ENCODE results near the gene PSD4. TPM values are rescaled to one million over a fixed set of nuclear protein-coding genes. Genes with fewer than 3 reads are reported as not detected.

The PSD4 gene
- polyA plus RNA-seq, 1 donor = 21.4 TPM

- DNase-seq = no peak
- no peak overlapping the region for H3K27ac ChIP-seq (ENCODE audit: low read length)
- H3K27me3 ChIP-seq (ENCODE audit: control insufficient read depth, insufficient read depth, low read length) = no peaks in the 10 kb centered on the region
- peaks cover 44% of the 10 kb centered on the region for H3K4me1 ChIP-seq (ENCODE audit: control insufficient read depth, insufficient read depth, low read length)
- H3K36me3 ChIP-seq (ENCODE audit: control insufficient read depth, insufficient read depth, low read length) = no peaks in the 10 kb centered on the region
- no peak overlapping the region for H3K4me3 ChIP-seq (ENCODE audit: low read length)
- no peaks in the 10 kb centered on the region for H3K9me3 ChIP-seq (ENCODE audit: control insufficient read depth, low read depth, low read length)
- WGBS (ENCODE audit: insufficient coverage, low lambda C conversion rate) = no CpG with 5 or more reads among the region's 4 CpGs
Measured at GRCh38 chr2:113226462-113226861, 52.7 kb downstream of the PSD4 start.

DNA sequence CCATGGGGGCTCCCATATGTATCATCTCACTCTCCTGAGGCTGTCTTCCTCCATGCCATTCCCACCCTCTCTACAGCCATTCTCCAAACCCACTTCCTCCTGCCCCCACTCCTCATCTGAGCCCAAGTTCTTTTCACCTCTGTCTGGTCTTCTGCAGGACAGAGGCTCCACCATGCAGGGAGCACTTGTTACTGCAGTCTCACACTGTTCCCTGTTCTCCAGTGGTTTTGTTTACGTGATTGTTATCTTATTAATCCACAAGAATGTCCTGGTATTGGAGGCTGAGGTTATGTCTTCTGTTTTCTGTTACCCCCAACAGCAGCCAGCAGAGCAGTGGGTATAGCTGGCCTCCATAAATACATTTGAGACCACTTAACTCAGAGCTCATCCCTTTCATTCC is 53.5 kb downstream of the PSD4 start:
- no peak overlapping the region for H3K4me3 ChIP-seq (ENCODE audit: low read length)
- WGBS (ENCODE audit: insufficient coverage, low lambda C conversion rate) = no CpG with 5 or more reads among the region's 1 CpG
- H3K36me3 ChIP-seq (ENCODE audit: control insufficient read depth, insufficient read depth, low read length) = no peaks in the 10 kb centered on the region
- H3K4me1 ChIP-seq (ENCODE audit: control insufficient read depth, insufficient read depth, low read length) = peaks cover 49% of the 10 kb centered on the region
- DNase-seq = no peak
- H3K9me3 ChIP-seq (ENCODE audit: control insufficient read depth, low read depth, low read length) = no peaks in the 10 kb centered on the region
- no peaks in the 10 kb centered on the region for H3K27me3 ChIP-seq (ENCODE audit: control insufficient read depth, insufficient read depth, low read length)
- H3K27ac ChIP-seq (ENCODE audit: low read length) = no peak overlapping the region

DNA sequence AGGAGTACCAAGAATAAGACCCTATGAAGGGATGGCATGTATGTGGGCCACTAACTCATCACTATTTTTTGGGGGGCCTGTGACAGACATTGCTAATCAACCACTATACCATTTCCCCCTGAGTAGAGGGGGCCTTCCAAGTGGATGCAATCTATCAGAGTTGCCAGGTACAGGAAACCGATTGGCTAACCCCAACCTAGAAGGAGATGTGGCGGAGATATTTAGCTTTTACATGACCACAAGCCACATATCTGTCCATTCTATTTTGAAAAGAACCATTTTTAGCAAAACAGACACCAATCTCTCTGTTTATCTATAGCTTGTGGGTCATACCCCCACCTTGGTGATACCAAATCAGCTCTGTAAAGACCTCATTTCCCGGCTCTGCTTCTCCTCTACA is 53.9 kb downstream of the PSD4 start:
- H3K27ac ChIP-seq (ENCODE audit: low read length) = no peak overlapping the region
- 67% methylated on average over 1 of the region's 3 CpGs for WGBS (ENCODE audit: insufficient coverage, low lambda C conversion rate)
- H3K4me1 ChIP-seq (ENCODE audit: control insufficient read depth, insufficient read depth, low read length) = peaks cover 53% of the 10 kb centered on the region

DNA sequence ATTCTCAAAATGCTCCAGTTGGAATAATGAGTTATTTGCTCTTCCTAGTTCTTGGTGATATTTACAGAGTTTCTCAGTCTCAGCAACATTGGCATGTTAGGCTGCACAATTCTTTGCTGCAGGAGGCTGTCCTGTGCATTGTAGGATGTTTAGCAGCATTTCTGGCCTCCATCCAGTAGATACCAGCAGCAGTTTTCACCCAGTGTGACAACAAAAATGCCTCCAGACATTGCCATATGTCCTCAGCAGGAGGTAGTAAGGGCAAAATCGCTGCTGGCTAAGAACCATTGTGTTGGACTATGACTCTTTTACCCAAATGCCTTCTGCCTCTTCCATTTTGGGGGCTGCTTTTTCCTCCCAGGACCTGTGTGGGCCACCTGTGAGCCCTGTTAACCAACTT is 54.6 kb downstream of the PSD4 start:
- no peak overlapping the region for H3K4me3 ChIP-seq (ENCODE audit: low read length)

More for the DNA sequence above, 53.9 kb downstream of the PSD4 start:
- Histone ChIP-seq H3K27me3 (ENCODE audit: control insufficient read depth, insufficient read depth, low read length) (no peaks in the 10 kb centered on the region), H3K36me3 (ENCODE audit: control insufficient read depth, insufficient read depth, low read length) (no peaks in the 10 kb centered on the region), H3K4me3 (ENCODE audit: low read length) (no peak overlapping the region), H3K9me3 (ENCODE audit: control insufficient read depth, low read depth, low read length) (no peaks in the 10 kb centered on the region)
- DNase-seq = no peak

DNA sequence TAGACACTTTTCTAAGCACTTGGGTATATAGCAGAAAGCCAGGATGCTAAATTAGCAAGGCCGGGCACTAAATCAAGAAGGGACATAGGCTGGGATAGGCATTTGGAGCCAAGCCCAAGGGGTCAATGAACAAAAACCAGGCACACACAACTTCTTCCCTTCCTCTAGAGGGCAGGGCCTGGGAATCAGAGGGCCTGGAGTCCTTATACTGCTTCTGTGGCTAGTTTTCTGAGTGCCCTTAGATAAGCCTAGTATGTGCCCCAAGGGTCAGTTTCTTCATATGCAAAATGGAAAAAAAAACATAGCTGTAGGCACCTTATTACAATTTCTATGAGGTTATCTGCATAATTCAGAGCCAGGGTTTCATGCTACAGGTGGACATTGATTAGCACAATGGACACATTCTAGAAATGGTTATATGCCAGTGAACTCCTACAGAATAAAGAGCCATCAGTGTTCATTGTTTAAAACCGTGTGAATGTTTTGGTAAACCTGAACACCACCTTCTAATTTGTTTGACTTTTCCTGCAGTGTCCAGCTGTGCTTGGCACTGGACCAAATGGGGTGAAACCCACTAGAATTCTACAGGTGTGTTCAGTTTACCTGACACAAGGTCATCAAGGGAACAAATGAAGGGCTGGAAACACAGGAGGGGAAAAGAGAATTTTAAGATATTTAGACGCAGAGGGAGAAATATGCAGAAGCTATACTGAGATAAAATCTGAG is 55.4 kb downstream of the PSD4 start:
- H3K4me1 ChIP-seq (ENCODE audit: control insufficient read depth, insufficient read depth, low read length) = peaks cover 61% of the 10 kb centered on the region
- no peak overlapping the region for H3K4me3 ChIP-seq (ENCODE audit: low read length)
- H3K36me3 ChIP-seq (ENCODE audit: control insufficient read depth, insufficient read depth, low read length) = no peaks in the 10 kb centered on the region
- H3K27ac ChIP-seq (ENCODE audit: low read length) = no peak overlapping the region
- no peaks in the 10 kb centered on the region for H3K9me3 ChIP-seq (ENCODE audit: control insufficient read depth, low read depth, low read length)
- no peaks in the 10 kb centered on the region for H3K27me3 ChIP-seq (ENCODE audit: control insufficient read depth, insufficient read depth, low read length)
- DNase-seq = no peak
- 100% methylated on average over 1 of the region's 3 CpGs for WGBS (ENCODE audit: insufficient coverage, low lambda C conversion rate)

More for the DNA sequence above, 54.6 kb downstream of the PSD4 start:
- no peaks in the 10 kb centered on the region for H3K27me3 ChIP-seq (ENCODE audit: control insufficient read depth, insufficient read depth, low read length)
- peaks cover 54% of the 10 kb centered on the region for H3K4me1 ChIP-seq (ENCODE audit: control insufficient read depth, insufficient read depth, low read length)
- no peak for DNase-seq
- no CpG with 5 or more reads among the region's 1 CpG for WGBS (ENCODE audit: insufficient coverage, low lambda C conversion rate)
- H3K27ac ChIP-seq (ENCODE audit: low read length) = no peak overlapping the region
- H3K9me3 ChIP-seq (ENCODE audit: control insufficient read depth, low read depth, low read length) = no peaks in the 10 kb centered on the region
- no peaks in the 10 kb centered on the region for H3K36me3 ChIP-seq (ENCODE audit: control insufficient read depth, insufficient read depth, low read length)

DNA sequence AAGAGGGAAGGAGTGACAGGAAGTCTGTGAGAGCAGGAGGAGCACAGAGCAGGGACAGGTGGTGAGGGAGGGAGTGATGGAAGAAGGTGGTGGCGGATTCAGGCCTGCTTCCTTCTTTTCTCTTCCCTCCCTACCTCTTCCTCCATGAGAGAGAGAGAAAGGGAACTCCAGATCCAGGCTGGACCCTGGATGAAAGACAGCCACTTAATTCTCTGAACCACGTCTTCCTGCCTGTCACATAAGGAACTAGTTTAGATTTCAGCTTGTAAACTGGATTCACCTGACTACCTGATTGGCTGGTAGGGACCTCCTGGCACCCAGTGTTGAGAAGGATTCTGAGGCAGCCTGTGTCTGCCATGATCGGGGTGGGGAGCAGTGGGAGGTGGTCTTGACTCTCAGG is 56.0 kb downstream of the PSD4 start:
- H3K36me3 ChIP-seq (ENCODE audit: control insufficient read depth, insufficient read depth, low read length) = no peaks in the 10 kb centered on the region
- H3K27me3 ChIP-seq (ENCODE audit: control insufficient read depth, insufficient read depth, low read length) = no peaks in the 10 kb centered on the region
- H3K9me3 ChIP-seq (ENCODE audit: control insufficient read depth, low read depth, low read length) = no peaks in the 10 kb centered on the region
- WGBS (ENCODE audit: insufficient coverage, low lambda C conversion rate) = no CpG with 5 or more reads among the region's 3 CpGs
- no peak overlapping the region for H3K4me3 ChIP-seq (ENCODE audit: low read length)
- H3K27ac ChIP-seq (ENCODE audit: low read length) = no peak overlapping the region
- no peak for DNase-seq
- peaks cover 60% of the 10 kb centered on the region for H3K4me1 ChIP-seq (ENCODE audit: control insufficient read depth, insufficient read depth, low read length)

DNA sequence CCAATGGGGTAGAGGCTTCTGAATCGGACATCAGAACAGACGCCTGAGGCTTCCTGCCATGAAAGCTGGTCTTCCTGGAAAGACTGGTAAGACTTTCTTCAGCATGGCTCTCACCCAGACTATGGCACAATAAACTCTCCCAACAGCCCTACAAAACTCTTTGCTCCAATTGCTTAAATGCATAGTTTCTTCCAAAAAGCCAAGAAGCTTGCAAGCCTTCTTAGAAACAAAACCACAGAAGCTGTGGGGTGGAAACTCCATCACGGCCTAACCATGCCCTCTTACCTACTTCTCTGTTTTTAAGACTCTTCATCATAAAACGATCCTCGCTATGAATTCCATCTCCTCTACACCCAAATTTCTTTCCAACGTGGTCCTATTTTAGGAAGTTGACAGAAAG is 56.8 kb downstream of the PSD4 start:
- WGBS (ENCODE audit: insufficient coverage, low lambda C conversion rate) = 57% methylated on average over 4 of the region's 6 CpGs
- H3K4me1 ChIP-seq (ENCODE audit: control insufficient read depth, insufficient read depth, low read length) = peaks cover 52% of the 10 kb centered on the region
- no peak for DNase-seq
- no peaks in the 10 kb centered on the region for H3K36me3 ChIP-seq (ENCODE audit: control insufficient read depth, insufficient read depth, low read length)
- H3K27ac ChIP-seq (ENCODE audit: low read length) = no peak overlapping the region
- H3K9me3 ChIP-seq (ENCODE audit: control insufficient read depth, low read depth, low read length) = peaks cover 1% of the 10 kb centered on the region
- H3K27me3 ChIP-seq (ENCODE audit: control insufficient read depth, insufficient read depth, low read length) = no peaks in the 10 kb centered on the region
- H3K4me3 ChIP-seq (ENCODE audit: low read length) = no peak overlapping the region

DNA sequence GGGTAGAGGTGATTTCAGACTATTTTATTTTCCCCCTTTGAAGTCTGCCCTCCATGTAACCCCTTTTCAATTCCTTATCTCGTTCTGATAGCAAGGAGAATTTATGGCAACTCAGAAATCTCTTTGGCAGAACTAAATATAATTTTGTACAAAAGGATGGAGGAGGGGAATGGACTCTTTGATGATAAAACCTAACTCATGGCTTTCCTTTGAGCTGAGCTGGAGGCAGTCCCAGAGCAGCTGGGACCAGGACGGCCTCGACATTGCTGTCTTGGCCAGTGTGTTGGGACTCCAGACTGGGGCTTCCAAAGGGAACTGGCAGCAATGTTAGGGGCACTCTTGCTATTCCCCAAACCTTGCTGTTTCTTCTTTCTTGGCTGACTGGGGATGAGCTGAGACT is 57.3 kb downstream of the PSD4 start:
- Histone ChIP-seq H3K27me3 (ENCODE audit: control insufficient read depth, insufficient read depth, low read length) (no peaks in the 10 kb centered on the region), H3K27ac (ENCODE audit: low read length) (no peak overlapping the region), H3K4me1 (ENCODE audit: control insufficient read depth, insufficient read depth, low read length) (peaks cover 47% of the 10 kb centered on the region), H3K9me3 (ENCODE audit: control insufficient read depth, low read depth, low read length) (peaks cover 3% of the 10 kb centered on the region), H3K36me3 (ENCODE audit: control insufficient read depth, insufficient read depth, low read length) (no peaks in the 10 kb centered on the region), H3K4me3 (ENCODE audit: low read length) (no peak overlapping the region)
- DNase-seq = no peak
- no CpG with 5 or more reads among the region's 3 CpGs for WGBS (ENCODE audit: insufficient coverage, low lambda C conversion rate)

- no peak for DNase-seq
Measured at GRCh38 chr2:113232123-113232522, 58.4 kb downstream of the PSD4 start.

DNA sequence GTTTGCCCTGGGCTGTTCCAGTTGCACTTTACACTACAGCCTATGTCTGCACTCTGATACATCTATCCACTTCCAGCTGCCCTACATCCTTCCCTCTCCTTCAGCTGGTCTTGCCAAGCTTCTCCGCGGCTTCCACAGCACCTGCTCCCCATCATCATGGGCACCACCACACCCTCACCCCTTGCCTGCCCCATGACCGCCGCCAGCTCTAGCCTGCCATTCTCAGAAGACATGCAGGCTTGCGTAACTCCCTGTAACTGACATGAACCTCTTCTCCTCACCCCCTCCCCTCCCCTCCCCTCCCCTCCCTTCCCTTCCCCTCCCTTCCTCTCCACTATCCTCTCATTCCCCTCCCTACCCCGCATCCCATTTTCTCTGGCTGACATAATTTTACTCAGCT is 59.0 kb downstream of the PSD4 start:
- Histone ChIP-seq H3K36me3 (ENCODE audit: control insufficient read depth, insufficient read depth, low read length) (no peaks in the 10 kb centered on the region), H3K27ac (ENCODE audit: low read length) (no peak overlapping the region), H3K4me1 (ENCODE audit: control insufficient read depth, insufficient read depth, low read length) (peaks cover 44% of the 10 kb centered on the region), H3K9me3 (ENCODE audit: control insufficient read depth, low read depth, low read length) (peaks cover 3% of the 10 kb centered on the region), H3K27me3 (ENCODE audit: control insufficient read depth, insufficient read depth, low read length) (no peaks in the 10 kb centered on the region), H3K4me3 (ENCODE audit: low read length) (no peak overlapping the region)
- WGBS (ENCODE audit: insufficient coverage, low lambda C conversion rate) = 80% methylated on average over 1 of the region's 6 CpGs
- no peak for DNase-seq

More at GRCh38 chr2:113232123-113232522, 58.4 kb downstream of the PSD4 start:
- WGBS (ENCODE audit: insufficient coverage, low lambda C conversion rate) = no CpG with 5 or more reads among the region's 3 CpGs
- H3K9me3 ChIP-seq (ENCODE audit: control insufficient read depth, low read depth, low read length) = peaks cover 3% of the 10 kb centered on the region
- H3K27ac ChIP-seq (ENCODE audit: low read length) = no peak overlapping the region
- no peaks in the 10 kb centered on the region for H3K36me3 ChIP-seq (ENCODE audit: control insufficient read depth, insufficient read depth, low read length)
- peaks cover 44% of the 10 kb centered on the region for H3K4me1 ChIP-seq (ENCODE audit: control insufficient read depth, insufficient read depth, low read length)
- no peak overlapping the region for H3K4me3 ChIP-seq (ENCODE audit: low read length)
- H3K27me3 ChIP-seq (ENCODE audit: control insufficient read depth, insufficient read depth, low read length) = no peaks in the 10 kb centered on the region

All from large intestine (tissue), 3 donors.